Muscle layer of colon (tissue), 2 donors: Measurements from ENCODE around the gene STT3B.

ENCODE experiments used
- H3K27ac ChIP-seq: one replicate; pipeline ENCODE4 v1.7.0; 2013; ENCODE audit warnings: low read depth, mild to moderate bottlenecking, low read length, moderate library complexity
- H3K27me3 ChIP-seq, 2 donors: one replicate each; pipeline ENCODE4 v1.7.0; 2013; ENCODE audit warnings: low read length in 2 of 2, mild to moderate bottlenecking in 2 of 2; ENCODE audit not compliant: insufficient read depth in 2 of 2, control insufficient read depth in 1 of 2
- H3K36me3 ChIP-seq: one replicate; pipeline ENCODE4 v1.7.0; 2013; ENCODE audit warnings: mild to moderate bottlenecking, low read length; ENCODE audit not compliant: insufficient read depth
- H3K4me1 ChIP-seq: one replicate; pipeline ENCODE4 v1.7.0; 2013; ENCODE audit warnings: mild to moderate bottlenecking, low read length; ENCODE audit not compliant: insufficient read depth
- H3K4me3 ChIP-seq, 2 donors: one replicate each; pipeline ENCODE4 v1.7.0; 2013; ENCODE audit warnings: low read length in 2 of 2, low read depth in 1 of 2, mild to moderate bottlenecking in 1 of 2, moderate library complexity in 1 of 2
- H3K9ac ChIP-seq: one replicate; pipeline ENCODE4 v1.7.0; 2013; ENCODE audit warnings: low read length
- H3K9me3 ChIP-seq: one replicate; pipeline ENCODE4 v1.7.0; 2013; ENCODE audit warnings: mild to moderate bottlenecking, low read length
- donor health status: abdominal sarcoma.
- donor health status: Adenocarcinoma of cecum.

The STT3B gene

DNA sequence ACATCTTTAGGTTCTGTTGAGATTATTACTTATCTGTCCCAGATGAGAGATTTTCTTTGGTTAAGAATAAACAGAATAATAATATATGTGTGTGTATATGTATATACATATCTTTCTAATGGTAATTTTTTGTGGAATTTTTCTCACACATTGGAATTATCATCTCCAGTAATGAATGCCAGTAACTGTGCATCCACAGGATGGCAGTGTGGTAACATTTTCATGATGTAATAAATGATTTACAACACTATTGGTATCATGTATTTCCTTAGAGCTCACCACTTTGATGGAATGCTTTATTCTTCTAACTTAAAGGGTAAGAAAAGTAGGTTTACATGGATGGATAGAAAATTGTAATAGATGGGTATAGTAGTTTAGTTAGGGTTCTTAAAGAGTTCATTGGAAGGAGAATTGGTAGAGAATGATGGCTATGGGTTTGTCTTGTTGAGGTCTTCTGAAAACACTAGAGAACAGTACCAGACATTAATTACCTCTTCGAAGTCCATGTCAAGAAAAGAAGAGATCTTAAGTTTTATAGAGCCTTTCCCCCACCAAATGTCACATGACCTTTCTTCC, 78.1 kb downstream of the STT3B start:
- no peak overlapping the region for H3K9ac ChIP-seq
- no peaks in the 10 kb centered on the region for H3K4me1 ChIP-seq
- H3K4me3 ChIP-seq: no peak overlapping the region
- no peaks in the 10 kb centered on the region for H3K27me3 ChIP-seq
- no peaks in the 10 kb centered on the region for H3K9me3 ChIP-seq
- no peak overlapping the region for H3K27ac ChIP-seq
- no peaks in the 10 kb centered on the region for H3K36me3 ChIP-seq

DNA sequence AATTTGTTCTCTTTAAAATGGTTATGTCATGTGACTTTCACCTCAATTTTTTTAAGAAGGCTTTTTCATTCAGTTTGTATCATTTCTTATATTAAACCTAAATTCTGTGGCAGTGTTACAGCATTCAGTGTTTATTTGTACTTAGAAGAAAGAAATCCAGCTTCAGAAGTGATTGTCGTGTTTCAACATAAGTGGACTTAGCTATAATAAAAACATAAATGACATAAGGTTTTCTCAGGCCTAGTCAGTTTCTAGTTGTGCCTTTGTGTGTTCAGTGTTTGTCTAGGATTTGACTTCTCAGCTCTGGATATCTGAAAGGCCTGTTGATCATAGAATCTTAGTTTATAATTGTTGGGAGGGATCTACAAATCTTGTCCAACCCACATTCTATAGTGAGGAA, 80.5 kb downstream of the STT3B start:
- H3K9ac ChIP-seq: no peak overlapping the region
- H3K36me3 ChIP-seq: no peaks in the 10 kb centered on the region
- H3K27me3 ChIP-seq: no peaks in the 10 kb centered on the region
- H3K27ac ChIP-seq: no peak overlapping the region
- H3K9me3 ChIP-seq: no peaks in the 10 kb centered on the region
- H3K4me3 ChIP-seq: no peak overlapping the region
- no peaks in the 10 kb centered on the region for H3K4me1 ChIP-seq

DNA sequence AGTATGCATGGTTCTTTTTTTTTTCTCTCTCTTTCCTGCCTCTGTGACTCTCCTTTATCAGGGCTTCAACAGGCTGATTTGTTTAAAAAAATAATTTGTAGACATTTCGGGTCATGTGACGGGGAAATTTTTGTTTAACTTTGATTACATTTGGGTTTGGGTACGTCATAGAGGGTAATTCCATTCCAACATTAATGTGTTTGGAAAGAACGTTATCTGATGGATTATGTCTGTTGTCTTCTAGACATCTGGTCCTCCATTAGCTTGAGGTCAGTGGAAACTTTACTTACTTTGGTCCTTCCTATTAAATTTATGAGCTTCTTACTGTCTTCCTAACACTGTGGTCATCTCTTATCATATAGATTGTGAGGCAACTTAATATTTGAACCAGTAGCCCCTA, 80.9 kb downstream of the STT3B start:
- Histone ChIP-seq H3K4me3 (no peak overlapping the region), H3K27ac (no peak overlapping the region), H3K27me3 (no peaks in the 10 kb centered on the region), H3K36me3 (no peaks in the 10 kb centered on the region), H3K4me1 (no peaks in the 10 kb centered on the region), H3K9me3 (no peaks in the 10 kb centered on the region), H3K9ac (no peak overlapping the region)

DNA sequence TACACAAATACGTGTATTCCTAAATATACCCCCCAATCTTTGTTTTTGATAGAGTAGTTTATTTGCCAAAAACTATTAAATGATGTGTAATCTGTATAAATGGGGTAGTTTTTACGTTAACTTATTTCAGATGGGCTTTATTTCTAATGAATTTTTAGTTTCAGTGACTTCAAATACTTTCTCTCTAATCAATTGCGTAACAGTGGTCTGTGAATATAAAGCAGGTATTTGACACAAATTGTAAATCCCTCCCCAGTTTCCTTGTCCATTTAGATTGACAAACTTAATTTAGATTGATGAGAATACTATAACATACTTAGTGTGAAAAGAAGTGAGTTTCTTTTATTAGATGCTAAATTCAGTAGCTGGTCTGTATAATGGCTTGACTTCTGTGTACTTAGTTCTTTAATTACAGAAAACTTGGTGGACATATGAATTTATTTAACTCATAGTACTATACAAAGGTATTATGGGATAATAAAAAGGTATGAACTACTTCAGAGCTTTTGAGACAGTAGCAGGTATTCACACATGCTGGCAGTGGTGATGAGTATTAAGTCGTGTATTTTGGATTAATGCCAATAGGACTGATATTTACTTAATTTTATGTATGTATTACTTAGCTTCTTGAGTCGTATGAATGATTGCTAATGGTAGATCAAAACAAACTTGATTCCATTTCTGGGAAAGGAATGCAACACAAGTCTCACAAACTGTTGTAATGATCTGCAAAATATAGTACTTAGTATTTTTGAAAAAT, 81.6 kb downstream of the STT3B start:
- H3K27ac ChIP-seq: no peak overlapping the region
- H3K9ac ChIP-seq: no peak overlapping the region
- peaks cover 3% of the 10 kb centered on the region for H3K36me3 ChIP-seq
- no peaks in the 10 kb centered on the region for H3K4me1 ChIP-seq
- H3K9me3 ChIP-seq: no peaks in the 10 kb centered on the region
- H3K4me3 ChIP-seq: no peak overlapping the region
- H3K27me3 ChIP-seq: no peaks in the 10 kb centered on the region

DNA sequence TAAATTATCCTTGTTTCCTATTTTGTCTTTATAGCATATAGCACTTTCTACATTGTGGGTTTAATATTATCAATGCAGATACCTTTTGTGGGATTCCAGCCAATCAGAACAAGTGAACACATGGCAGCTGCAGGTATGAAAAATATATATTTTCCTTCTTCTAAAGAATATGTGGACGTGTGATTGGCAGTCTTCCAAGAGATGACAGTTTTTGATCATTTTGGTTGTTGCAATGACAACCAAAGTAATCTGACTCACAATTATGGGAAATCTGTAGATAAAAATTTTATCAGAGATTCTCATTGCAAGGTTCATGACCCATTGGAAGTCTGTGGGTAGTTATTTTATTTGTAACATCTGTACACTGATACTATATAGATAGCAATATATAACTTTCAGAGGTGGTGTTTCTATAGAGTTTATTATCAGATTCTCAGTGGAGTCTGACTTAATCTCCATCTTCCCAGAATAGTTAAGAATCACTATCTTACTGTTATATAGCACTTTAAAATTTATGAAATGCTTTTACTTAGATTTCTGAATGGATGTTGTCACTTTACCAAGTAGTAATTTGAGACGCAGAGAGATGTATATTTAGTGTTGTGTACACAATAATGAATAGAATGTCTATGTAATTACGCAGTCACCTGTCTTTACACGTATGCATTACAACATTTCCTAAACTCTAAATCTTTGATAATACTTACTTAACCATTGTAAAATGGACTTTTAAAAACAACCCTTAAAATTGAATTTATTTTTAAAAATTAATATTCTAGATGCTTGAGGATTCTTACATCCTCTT, 82.5 kb downstream of the STT3B start:
- H3K4me1 ChIP-seq: no peaks in the 10 kb centered on the region

DNA sequence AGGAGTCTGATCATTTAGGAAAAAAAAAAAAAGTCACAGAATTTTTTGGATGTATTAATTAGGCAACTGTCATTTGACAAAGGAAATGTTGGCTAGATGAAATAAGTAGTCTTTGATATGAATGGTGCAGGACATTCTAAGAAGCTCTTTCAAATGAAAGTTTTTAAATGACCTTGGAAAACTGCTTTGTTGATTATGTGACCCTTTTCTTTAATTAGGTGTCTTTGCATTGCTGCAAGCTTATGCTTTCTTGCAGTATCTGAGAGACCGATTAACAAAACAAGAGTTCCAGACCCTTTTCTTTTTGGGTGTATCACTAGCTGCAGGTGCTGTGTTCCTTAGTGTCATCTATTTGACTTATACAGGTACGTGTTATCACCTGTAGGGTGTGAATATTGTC, 84.0 kb downstream of the STT3B start:
- H3K36me3 ChIP-seq: peaks cover 12% of the 10 kb centered on the region
- H3K4me3 ChIP-seq: no peak overlapping the region
- no peaks in the 10 kb centered on the region for H3K27me3 ChIP-seq
- H3K9me3 ChIP-seq: no peaks in the 10 kb centered on the region
- no peak overlapping the region for H3K27ac ChIP-seq
- H3K9ac ChIP-seq: no peak overlapping the region
- H3K4me1 ChIP-seq: no peaks in the 10 kb centered on the region

More for the DNA sequence above, 82.5 kb downstream of the STT3B start:
- H3K36me3 ChIP-seq: peaks cover 5% of the 10 kb centered on the region
- H3K9ac ChIP-seq: no peak overlapping the region
- H3K9me3 ChIP-seq: no peaks in the 10 kb centered on the region
- H3K27me3 ChIP-seq: no peaks in the 10 kb centered on the region
- no peak overlapping the region for H3K4me3 ChIP-seq
- H3K27ac ChIP-seq: no peak overlapping the region

DNA sequence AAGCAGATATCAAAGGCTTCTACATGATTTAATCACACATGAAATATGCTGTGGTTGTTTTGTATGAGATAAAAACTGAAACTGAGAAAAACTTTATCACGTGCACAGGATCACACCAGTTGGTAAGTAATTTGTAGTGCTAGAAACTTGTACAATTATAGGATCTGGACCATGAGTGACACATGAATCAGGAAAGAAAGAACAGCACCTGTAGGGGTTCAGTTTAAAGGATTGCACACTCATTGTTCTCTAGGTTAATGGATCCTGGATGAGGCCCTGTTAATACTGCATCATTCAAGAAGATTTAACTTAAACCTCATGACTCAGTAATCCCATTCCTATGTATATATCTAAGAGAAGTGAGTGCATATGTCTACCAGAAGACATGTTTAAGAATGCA, 87.9 kb downstream of the STT3B start:
- no peak overlapping the region for H3K27ac ChIP-seq
- H3K4me3 ChIP-seq: no peak overlapping the region
- H3K9ac ChIP-seq: no peak overlapping the region
- H3K9me3 ChIP-seq: no peaks in the 10 kb centered on the region
- H3K27me3 ChIP-seq: no peaks in the 10 kb centered on the region
- no peaks in the 10 kb centered on the region for H3K4me1 ChIP-seq
- peaks cover 25% of the 10 kb centered on the region for H3K36me3 ChIP-seq

DNA sequence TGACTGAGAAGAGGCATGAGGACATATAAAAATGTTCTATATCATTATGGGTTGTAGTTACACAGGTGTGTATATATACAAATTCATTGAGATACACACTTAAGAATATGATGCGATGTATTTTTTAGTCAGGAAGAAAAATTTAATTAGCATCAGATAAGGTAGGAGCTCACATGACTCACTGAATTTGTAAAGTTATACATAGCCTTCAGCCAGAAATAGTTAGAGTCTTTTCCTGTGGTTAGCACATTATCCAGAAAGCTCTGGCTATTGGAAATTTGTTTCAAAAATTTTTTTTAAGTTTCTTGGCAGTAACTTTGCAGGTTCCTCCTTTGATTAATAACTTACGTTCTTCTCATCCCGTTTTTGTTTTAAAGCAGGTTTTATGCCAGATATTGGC, 88.6 kb downstream of the STT3B start:
- Histone ChIP-seq H3K27ac (no peak overlapping the region), H3K9me3 (no peaks in the 10 kb centered on the region), H3K36me3 (peaks cover 30% of the 10 kb centered on the region), H3K4me3 (no peak overlapping the region), H3K9ac (no peak overlapping the region), H3K4me1 (no peaks in the 10 kb centered on the region), H3K27me3 (no peaks in the 10 kb centered on the region)

DNA sequence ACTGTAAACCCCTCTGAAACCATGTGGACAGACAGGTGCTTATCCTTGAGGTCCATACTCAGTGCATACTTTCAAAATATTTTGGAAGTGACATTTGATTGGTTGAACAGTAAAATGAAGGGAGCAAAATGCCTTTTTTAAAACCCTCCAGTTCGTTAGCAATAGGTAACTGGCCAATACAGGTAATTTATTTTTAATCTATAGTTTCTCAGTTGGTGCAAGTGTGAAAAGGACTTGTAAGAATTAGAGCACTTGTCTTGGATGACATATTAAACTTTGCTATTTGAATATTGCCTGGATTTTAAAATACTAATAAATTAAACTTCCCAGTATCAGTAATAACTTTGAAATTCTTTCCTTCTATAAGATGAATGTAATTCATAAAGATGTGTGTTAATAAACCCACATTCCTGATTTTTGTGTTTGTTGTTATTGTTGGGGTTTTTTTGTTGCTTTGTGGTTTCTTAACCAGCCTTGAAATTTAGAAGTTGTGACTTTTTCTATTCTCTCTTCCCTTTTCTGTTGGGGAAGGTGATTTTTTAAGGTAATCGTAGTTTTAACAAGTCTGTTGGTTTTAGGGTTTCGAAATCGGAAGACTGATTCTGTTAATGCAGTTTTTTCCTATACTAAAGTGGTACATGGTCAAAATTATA, 90.0 kb downstream of the STT3B start:
- Histone ChIP-seq H3K27me3 (no peaks in the 10 kb centered on the region), H3K4me3 (no peak overlapping the region), H3K9me3 (no peaks in the 10 kb centered on the region), H3K4me1 (no peaks in the 10 kb centered on the region), H3K9ac (no peak overlapping the region), H3K36me3 (peaks cover 42% of the 10 kb centered on the region), H3K27ac (no peak overlapping the region)

DNA sequence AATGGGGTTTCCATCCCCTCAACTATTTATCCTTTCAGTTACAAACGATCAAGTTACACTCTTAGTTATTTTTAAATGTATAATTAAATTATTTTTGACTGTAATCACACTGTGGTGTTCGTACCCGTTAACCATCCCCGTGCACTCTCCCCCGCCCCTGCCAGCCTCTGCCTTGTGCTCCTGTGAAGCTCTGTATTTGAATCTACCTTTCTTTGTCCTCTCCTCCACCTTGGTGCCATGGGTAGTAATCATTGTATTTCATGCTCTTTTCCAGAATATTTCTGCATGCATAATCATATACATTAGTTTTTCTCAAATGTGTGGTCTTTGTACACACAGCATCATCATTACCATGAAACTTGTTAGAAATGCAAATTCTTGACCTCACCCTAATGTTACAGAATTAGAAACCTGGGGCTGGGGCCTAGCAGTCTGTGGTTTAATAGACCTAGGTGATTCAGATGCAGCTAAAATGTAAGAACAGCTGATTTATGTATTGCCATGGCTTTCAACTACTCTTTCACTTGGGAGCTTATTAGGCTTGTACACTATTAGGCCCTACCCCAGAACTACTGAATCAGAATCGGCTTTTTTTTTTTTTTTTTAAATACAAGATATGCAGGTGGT, 91.5 kb downstream of the STT3B start:
- H3K4me3 ChIP-seq: no peak overlapping the region
- no peak overlapping the region for H3K27ac ChIP-seq
- H3K9me3 ChIP-seq: no peaks in the 10 kb centered on the region
- no peaks in the 10 kb centered on the region for H3K4me1 ChIP-seq
- H3K36me3 ChIP-seq: peaks cover 40% of the 10 kb centered on the region
- no peaks in the 10 kb centered on the region for H3K27me3 ChIP-seq
- no peak overlapping the region for H3K9ac ChIP-seq

DNA sequence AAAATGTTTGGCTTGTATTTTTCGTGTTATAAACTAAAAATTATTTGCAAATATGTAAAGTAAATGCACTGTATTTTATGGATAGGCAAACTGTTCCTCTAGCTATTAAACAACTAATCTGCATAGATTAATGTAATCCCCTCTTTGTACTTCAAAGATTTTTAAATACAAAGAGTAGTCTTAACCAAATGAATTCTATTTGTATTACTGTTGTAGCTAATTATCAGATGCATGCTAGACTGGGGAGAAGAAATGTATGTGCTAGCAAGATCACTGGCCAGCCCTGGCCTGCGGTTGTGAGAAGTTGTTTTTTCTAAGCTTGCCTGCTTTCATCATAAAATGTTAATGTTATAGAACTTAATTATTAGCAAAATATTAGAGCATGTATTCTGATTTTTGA, 92.6 kb downstream of the STT3B start:
- Histone ChIP-seq H3K4me3 (no peak overlapping the region), H3K9ac (no peak overlapping the region), H3K27me3 (no peaks in the 10 kb centered on the region), H3K9me3 (no peaks in the 10 kb centered on the region), H3K27ac (no peak overlapping the region), H3K4me1 (no peaks in the 10 kb centered on the region), H3K36me3 (peaks cover 36% of the 10 kb centered on the region)
